K562 (cell line): ENCODE data around the gene DNAI1. TPM values are rescaled to one million over a fixed set of nuclear protein-coding genes. Genes with fewer than 3 reads are reported as not detected.

Experiments used
- ATAC-seq: fragments of 200-7000 bp; cut with Tn5 transposase; 3 replicates; pipeline ENCODE4 v1.9.1; 2020; ENCODE audit warnings: moderate library complexity
- BruUV-seq: library from RNA; stranded (reverse); fragments of 400-500 nt; replicated peaks from 2 replicates; lab custom pipeline; 2021; lab: Mats Ljungman, UMichigan
- CTCF ChIA-PET: fragments of 300-600 bp; formaldehyde crosslinking; extraction: SDS; loops from one replicate; lab custom pipeline; 2021; ENCODE audit warnings: low intra/inter-chr PET ratio; lab: Yijun Ruan, JAX
- POLR2A ChIA-PET: fragments of 300-600, 350-650 bp; sonication (Branson Sonifier 250); formaldehyde crosslinking; extraction: SDS; loops from one replicate; lab custom pipeline; 2021; ENCODE audit warnings: antibody characterized with exemption, inconsistent platforms; lab: Yijun Ruan, JAX
- DNase-seq, 4 experiments: peaks; one replicate each; pipeline versions ENCODE4 v3.0.0 to v3.0.0-alpha.2; 2011 to 2018; ENCODE audit warnings: low spot score in 3 of 4, mixed read lengths in 3 of 4; ENCODE audit errors: extremely low read depth in 1 of 4
- FAIRE-seq: peaks from 2 replicates; lab custom pipeline; 2011; peaks lifted over from hg19 to GRCh38; lab: Jason Lieb, UNC
- H2AFZ ChIP-seq: 2 replicates; pipeline ENCODE4 v1.6.0; 2011; ENCODE audit warnings: low read depth, low read length, control low read depth, inconsistent platforms
- H3K27ac ChIP-seq: fragments of 200-600 bp; 3 replicates; pipeline ENCODE4 v1.8.0; 2011; ENCODE audit warnings: low read depth, mild to moderate bottlenecking, control low read depth, inconsistent platforms, low read length, moderate library complexity, mixed read lengths; ENCODE audit errors: extremely low read depth
- H3K27me3 ChIP-seq, 2 experiments: fragments of 300-600 bp in 1 of 2; 2 replicates in 1 of 2; 3 replicates in 1 of 2; pipeline versions ENCODE4 v1.6.0 to v1.8.0; 2011; ENCODE audit warnings: inconsistent platforms in 2 of 2, low read length in 2 of 2, mild to moderate bottlenecking in 1 of 2, mixed read lengths in 1 of 2, moderate library complexity in 1 of 2; ENCODE audit not compliant: control insufficient read depth in 2 of 2, insufficient read depth in 2 of 2
- H3K36me3 ChIP-seq: fragments of 300-600 bp; 3 replicates; pipeline ENCODE4 v1.8.0; 2011; ENCODE audit warnings: mild to moderate bottlenecking, low read length, inconsistent platforms; ENCODE audit not compliant: control insufficient read depth, insufficient read depth
- H3K4me1 ChIP-seq, 2 experiments: fragments of 200-600 bp in 1 of 2; replicated peaks in 1 of 2; 2 replicates in 1 of 2; 3 replicates in 1 of 2; pipeline versions ENCODE4 v1.5.1 to v1.8.0; 2011; ENCODE audit warnings: inconsistent platforms in 2 of 2, low read length in 2 of 2, mild to moderate bottlenecking in 1 of 2, mixed read lengths in 1 of 2, moderate library complexity in 1 of 2; ENCODE audit not compliant: control insufficient read depth in 2 of 2, insufficient read depth in 2 of 2
- H3K4me2 ChIP-seq: 2 replicates; pipeline ENCODE4 v1.6.1; 2011; ENCODE audit warnings: low read length, control low read depth, inconsistent platforms, mixed read lengths; ENCODE audit not compliant: insufficient read depth
- H3K4me3 ChIP-seq: fragments of 200-600 bp; sonication (generic), shearing (Covaris generic); 2 replicates; pipeline ENCODE4 v1.5.1; 2016; ENCODE audit warnings: control low read depth, inconsistent platforms
- H3K79me2 ChIP-seq: fragments of 200-600 bp; 3 replicates; pipeline ENCODE4 v1.8.0; 2011; ENCODE audit warnings: low read length, inconsistent platforms; ENCODE audit not compliant: control insufficient read depth, insufficient read depth
- H3K9ac ChIP-seq, 2 experiments: 2 replicates each; pipeline versions ENCODE4 v1.6.0 to v1.6.1; 2011; ENCODE audit warnings: low read depth in 2 of 2, low read length in 2 of 2, control low read depth in 1 of 2, inconsistent platforms in 1 of 2, mild to moderate bottlenecking in 1 of 2, mixed read lengths in 1 of 2; ENCODE audit not compliant: insufficient read depth in 1 of 2
- H3K9me1 ChIP-seq: one replicate; pipeline ENCODE4 v1.6.0; 2011; ENCODE audit warnings: inconsistent platforms, mild to moderate bottlenecking, low read length, moderate library complexity; ENCODE audit not compliant: control insufficient read depth, insufficient read depth
- H3K9me3 ChIP-seq: replicated peaks from 2 replicates; pipeline ENCODE4 v1.5.1; 2011; ENCODE audit warnings: low read depth, low read length, inconsistent platforms; ENCODE audit not compliant: control insufficient read depth, insufficient read depth
- H4K20me1 ChIP-seq: replicated peaks from 2 replicates; pipeline ENCODE4 v1.6.1; 2011; ENCODE audit warnings: low read length, inconsistent platforms, mixed read lengths; ENCODE audit not compliant: control insufficient read depth, insufficient read depth
- BDP1 ChIP-seq: IDR thresholded peaks from 3 replicates; pipeline ENCODE4 v1.6.1; 2011; ENCODE audit not compliant: insufficient read length, insufficient read depth
- CBX1 ChIP-seq: sonication (generic); IDR thresholded peaks from 2 replicates; pipeline ENCODE4 v1.6.1; 2016; ENCODE audit warnings: antibody characterized with exemption, low read depth, mild to moderate bottlenecking
- ELF4 ChIP-seq: fragments of 450-650 bp; formaldehyde crosslinking; IDR thresholded peaks from 2 replicates; pipeline ENCODE4 v1.4.0; 2022; ENCODE audit warnings: missing genetic modification characterization
- JUNB ChIP-seq: fragments of 450-650 bp; formaldehyde crosslinking; conservative IDR thresholded peaks from 2 replicates; pipeline ENCODE4 v1.4.0; 2020; ENCODE audit warnings: mild to moderate bottlenecking
- KDM5B ChIP-seq: fragments of 200-600 bp; sonication (generic); IDR thresholded peaks from 2 replicates; pipeline ENCODE4 v1.6.1; 2012; ENCODE audit warnings: low read depth, mild to moderate bottlenecking, moderate library complexity, low read length, control low read depth, inconsistent platforms; ENCODE audit not compliant: insufficient replicate concordance
- MEF2D ChIP-seq: conservative IDR thresholded peaks from 2 replicates; pipeline ENCODE4 v1.6.1; 2016; ENCODE audit warnings: low read depth, missing genetic modification characterization, missing compliant biosample characterization
- NR1H2 ChIP-seq: sonication (generic); formaldehyde crosslinking; IDR thresholded peaks from 2 replicates; pipeline ENCODE4 v1.4.0; 2020; ENCODE audit warnings: mild to moderate bottlenecking, missing genetic modification reagents
- POLR2AphosphoS5 ChIP-seq: IDR thresholded peaks from 2 replicates; pipeline ENCODE4 v1.6.1; 2011; ENCODE audit warnings: mild to moderate bottlenecking, low read depth, low read length, moderate library complexity; ENCODE audit not compliant: control insufficient read depth, insufficient read depth
- SREBF1 ChIP-seq: fragments of 150-350 bp; IDR thresholded peaks from 2 replicates; pipeline ENCODE4 v1.6.1; 2014; ENCODE audit warnings: antibody characterized with exemption, low read depth, low read length, borderline replicate concordance
- STAG1 ChIP-seq: sonication (generic); formaldehyde crosslinking; IDR thresholded peaks from 2 replicates; pipeline ENCODE4 v1.5.0; 2020; ENCODE audit warnings: missing genetic modification reagents, borderline replicate concordance
- TEAD4 ChIP-seq, 2 experiments: sonication (generic) in 1 of 2; formaldehyde crosslinking in 1 of 2; IDR thresholded peaks; 2 replicates each; pipeline versions ENCODE4 v1.6.1 to v1.8.0; 2012 to 2022; ENCODE audit warnings: borderline replicate concordance in 1 of 2, inconsistent platforms in 1 of 2, low read length in 1 of 2, mild to moderate bottlenecking in 1 of 2, missing genetic modification reagents in 1 of 2
- ZBTB1 ChIP-seq: sonication (generic); formaldehyde crosslinking; IDR thresholded peaks from 2 replicates; pipeline ENCODE4 v1.8.1; 2023; ENCODE audit warnings: missing genetic modification reagents, low read depth, mild to moderate bottlenecking, borderline replicate concordance
- ZFX ChIP-seq: sonication (generic); formaldehyde crosslinking; IDR thresholded peaks from 2 replicates; pipeline ENCODE4 v1.8.0; 2022; ENCODE audit warnings: mild to moderate bottlenecking, missing genetic modification reagents, moderate library complexity
- ZNF589 ChIP-seq: fragments of 200-800 bp; sonication (Bioruptor generic); IDR thresholded peaks from 2 replicates; pipeline ENCODE4 v1.6.1; 2016; ENCODE audit warnings: low read depth, missing genetic modification characterization, missing compliant biosample characterization
- WGBS: fragments of 100-300 bp; shearing (Covaris generic); methylation state at CpG from one replicate; pipeline ENCODE4 v1.1.6; 2016; ENCODE audit warnings: low coverage, mixed read lengths; ENCODE audit not compliant: insufficient coverage; ENCODE audit errors: missing lambda C conversion rate; 5-methylcytosine and 5-hydroxymethylcytosine counted together
- in situ Hi-C: fragments of 300-500 bp; cut with MboI; formaldehyde crosslinking; loops from 4 replicates; pipeline ENCODE4 v1.15.0; 2018; ENCODE audit warnings: inconsistent platforms, mixed read lengths
- intact Hi-C: fragments of 100-400 bp; cut with micrococcal nuclease; formaldehyde crosslinking; loops from 2 replicates; pipeline ENCODE4 v1.14.2; 2022
- polyA plus RNA-seq, 8 experiments: library from polyadenylated mRNA; depleted of rRNA in 4 of 8; stranded (reverse) in 5 of 8; unstranded in 3 of 8; fragments of >200 nt; fragmentation: Nextera tagmentation in 2 of 8; fragmentation: Illumina TruSeq in 1 of 8; extraction: Ambion mirVana in 2 of 8; extraction: Trizol in 1 of 8; gene quantifications; 2 replicates each; pipeline versions ENCODE4 v1.2.1 to v1.2.3, GENCODE V29; 2011 to 2014; ENCODE audit warnings: inconsistent platforms in 1 of 8, missing spikeins in 1 of 8
- total RNA-seq, 7 experiments: library from RNA; depleted of rRNA in 6 of 7; stranded (reverse); fragments of >200 nt in 6 of 7; fragmentation: Illumina TruSeq in 2 of 7; extraction: Trizol in 2 of 7; gene quantifications; 2 replicates each; pipeline versions ENCODE4 v1.2.1 to v1.2.3, GENCODE V29; 2011 to 2021; ENCODE audit warnings: low replicate concordance in 1 of 7
- TF ChIP-seq, protein P1 (sequence below): sonication (generic); formaldehyde crosslinking; IDR thresholded peaks from 2 replicates; pipeline ENCODE4 v1.8.0; 2022; ENCODE audit warnings: mild to moderate bottlenecking, low read depth, missing genetic modification reagents

The DNAI1 gene
- total and polyA plus RNA-seq, 9 of the 15 experiments (the other 6 are each of a cell fraction or from before 2014, with no cell fraction given) = 0.01 to 0.17 (median 0.04) TPM; not detected in 6

DNA sequence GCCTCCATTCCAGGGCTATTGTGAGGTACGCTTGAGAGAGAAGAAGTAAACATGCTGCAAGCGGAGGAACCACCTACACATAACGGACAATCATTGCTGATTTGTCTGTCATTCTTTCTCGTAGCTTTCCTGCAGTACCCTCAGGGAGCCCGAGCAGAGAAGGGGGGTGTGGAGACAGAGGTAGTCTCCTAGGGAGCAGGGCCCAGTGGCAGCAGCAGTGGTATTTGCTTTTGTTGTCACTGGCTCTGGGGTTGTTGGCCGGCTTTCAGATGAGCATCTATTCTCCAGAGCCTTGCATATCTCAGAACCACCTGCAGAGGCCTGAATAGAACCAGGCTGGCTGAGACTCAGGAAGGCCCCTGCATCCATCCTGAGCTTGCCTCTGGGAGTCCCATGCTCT is 44.3 kb downstream of the DNAI1 start:
- no peak overlapping the region for H3K9ac ChIP-seq
- H4K20me1 ChIP-seq = no peaks in the 10 kb centered on the region
- H3K9me1 ChIP-seq = no peaks in the 10 kb centered on the region
- in situ Hi-C loops = no loop called here
- WGBS = 0% methylated on average over 6 of the region's 6 CpGs
- no peak overlapping the region for H3K27ac ChIP-seq
- TF ChIP-seq JUNB (CRISPR knock-in tag) (no peak), ZBTB1 (CRISPR knock-in tag) (no peak), ELF4 (CRISPR knock-in tag) (no peak), STAG1 (CRISPR knock-in tag) (no peak), SREBF1 (no peak), BDP1 (no peak), CBX1 (no peak), NR1H2 (CRISPR knock-in tag) (no peak), MEF2D (tag) (no peak), POLR2AphosphoS5 (no peak), ZNF589 (CRISPR knock-in tag) (no peak), ZFX (CRISPR knock-in tag) (no peak), KDM5B (no peak), TEAD4 (IDR thresholded peaks at IDR 0.05; ENCODE audit: low read length) (no peak), TEAD4 (CRISPR knock-in tag; IDR thresholded peaks at IDR 0.05; ENCODE audit: borderline replicate concordance) (no peak)
- TF ChIP-seq, protein P1, sequence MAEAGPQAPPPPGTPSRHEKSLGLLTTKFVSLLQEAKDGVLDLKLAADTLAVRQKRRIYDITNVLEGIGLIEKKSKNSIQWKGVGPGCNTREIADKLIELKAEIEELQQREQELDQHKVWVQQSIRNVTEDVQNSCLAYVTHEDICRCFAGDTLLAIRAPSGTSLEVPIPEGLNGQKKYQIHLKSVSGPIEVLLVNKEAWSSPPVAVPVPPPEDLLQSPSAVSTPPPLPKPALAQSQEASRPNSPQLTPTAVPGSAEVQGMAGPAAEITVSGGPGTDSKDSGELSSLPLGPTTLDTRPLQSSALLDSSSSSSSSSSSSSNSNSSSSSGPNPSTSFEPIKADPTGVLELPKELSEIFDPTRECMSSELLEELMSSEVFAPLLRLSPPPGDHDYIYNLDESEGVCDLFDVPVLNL = no peak
- TF ChIP-seq, all 486 proteins: peak for 0
- no peak for FAIRE-seq
- Histone ChIP-seq H3K9me3 (no peaks in the 10 kb centered on the region), H3K79me2 (no peaks in the 10 kb centered on the region), H3K27me3 (peaks cover 0 to 4% of the 10 kb centered on the region in 2 experiments; a peak in 1 of 5 replicates), H3K4me2 (no peak overlapping the region), H3K4me3 (no peak overlapping the region), H3K4me1 (no peaks in the 10 kb centered on the region), H3K36me3 (no peaks in the 10 kb centered on the region), H2AFZ (no peak overlapping the region)
- CTCF ChIA-PET = no interaction called here
- DNase-seq = no peak
- no peak for ATAC-seq
- POLR2A ChIA-PET = interaction anchor here (0.6 to 1.0 kb wide), 3 partner anchors 13 to 96 kb away, joined by 3 to 4 read pairs (median 3); no protein-coding TSS in a partner anchor
- no TSS peak for BruUV-seq
- intact Hi-C loops = loop anchor here (5.0 kb wide), 1 partner anchor 89 kb away; no protein-coding TSS in a partner anchor
